ENCODE data around the gene RBM8A.

DNA sequence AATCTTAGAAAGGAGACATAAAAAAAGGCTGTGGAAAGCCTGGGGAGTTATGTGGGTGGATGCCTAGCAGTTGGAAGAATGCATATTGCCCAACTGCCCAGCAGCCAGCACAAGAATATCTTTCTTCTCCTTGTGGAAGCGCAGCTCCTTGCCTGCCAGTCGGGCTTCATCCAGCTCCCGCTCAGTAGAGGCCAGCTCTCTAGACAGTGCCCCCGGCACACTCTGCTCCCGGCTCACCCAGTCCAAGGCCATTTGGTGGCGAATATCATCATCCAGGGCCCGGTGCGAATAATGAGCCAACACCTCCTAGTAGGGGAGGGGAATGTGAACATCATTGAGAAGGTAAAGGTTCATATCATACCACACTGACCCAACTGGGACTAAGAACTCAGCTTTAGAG lies 9.0 kb upstream of the RBM8A start:
- TF ChIP-seq, protein P1, sequence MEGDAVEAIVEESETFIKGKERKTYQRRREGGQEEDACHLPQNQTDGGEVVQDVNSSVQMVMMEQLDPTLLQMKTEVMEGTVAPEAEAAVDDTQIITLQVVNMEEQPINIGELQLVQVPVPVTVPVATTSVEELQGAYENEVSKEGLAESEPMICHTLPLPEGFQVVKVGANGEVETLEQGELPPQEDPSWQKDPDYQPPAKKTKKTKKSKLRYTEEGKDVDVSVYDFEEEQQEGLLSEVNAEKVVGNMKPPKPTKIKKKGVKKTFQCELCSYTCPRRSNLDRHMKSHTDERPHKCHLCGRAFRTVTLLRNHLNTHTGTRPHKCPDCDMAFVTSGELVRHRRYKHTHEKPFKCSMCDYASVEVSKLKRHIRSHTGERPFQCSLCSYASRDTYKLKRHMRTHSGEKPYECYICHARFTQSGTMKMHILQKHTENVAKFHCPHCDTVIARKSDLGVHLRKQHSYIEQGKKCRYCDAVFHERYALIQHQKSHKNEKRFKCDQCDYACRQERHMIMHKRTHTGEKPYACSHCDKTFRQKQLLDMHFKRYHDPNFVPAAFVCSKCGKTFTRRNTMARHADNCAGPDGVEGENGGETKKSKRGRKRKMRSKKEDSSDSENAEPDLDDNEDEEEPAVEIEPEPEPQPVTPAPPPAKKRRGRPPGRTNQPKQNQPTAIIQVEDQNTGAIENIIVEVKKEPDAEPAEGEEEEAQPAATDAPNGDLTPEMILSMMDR (IDR thresholded peaks at IDR 0.05): no peak
- TF ChIP-seq POLR2A (IDR thresholded peaks at IDR 0.05): no peak

All from lower leg skin (tissue), 3 donors.